ENCODE data around the gene PPP1R18.

DNA sequence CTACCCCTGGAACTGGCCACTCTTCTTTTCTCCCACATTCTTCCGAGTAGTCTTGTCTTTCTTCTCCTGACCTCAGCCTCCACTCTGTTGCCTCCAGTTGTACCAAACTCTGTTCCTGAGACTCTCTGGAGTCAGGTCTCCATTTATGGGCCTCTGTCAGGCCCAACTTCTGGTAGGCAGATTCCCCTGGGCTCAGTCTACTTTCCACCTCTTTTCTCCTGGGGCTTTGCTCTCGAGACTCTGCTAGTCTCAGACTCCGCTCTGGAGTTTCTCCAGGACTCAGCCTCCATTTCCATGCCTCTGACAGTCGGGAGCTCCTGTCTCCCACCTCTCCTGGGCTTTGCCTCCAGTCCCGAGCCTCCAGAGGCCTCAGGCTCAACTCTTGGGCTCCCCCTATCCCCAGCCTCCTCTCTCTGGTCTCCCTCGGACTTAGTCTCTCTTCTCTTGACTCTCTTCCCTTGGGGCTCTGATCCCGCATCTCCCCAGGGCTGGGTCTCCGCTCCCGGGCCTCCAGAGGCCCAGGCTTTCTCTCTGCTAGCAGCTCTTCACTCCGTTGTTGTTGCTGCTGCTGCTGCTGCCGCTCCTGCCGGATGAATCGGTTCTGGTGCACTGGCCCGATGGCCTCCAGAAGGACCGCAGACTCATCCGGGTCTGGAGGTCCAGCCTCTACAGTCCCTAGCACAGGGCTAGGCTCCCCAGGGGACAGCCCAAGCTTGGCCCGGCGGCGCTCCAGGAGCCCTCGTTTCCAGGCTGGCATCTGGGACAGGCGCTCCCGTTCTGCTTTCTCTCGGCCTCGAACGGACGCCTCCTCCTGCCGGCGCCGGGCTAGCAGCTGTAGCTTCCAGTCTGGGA lies 1.1 kb downstream of the PPP1R18 start:
- TF ChIP-seq, protein P1, sequence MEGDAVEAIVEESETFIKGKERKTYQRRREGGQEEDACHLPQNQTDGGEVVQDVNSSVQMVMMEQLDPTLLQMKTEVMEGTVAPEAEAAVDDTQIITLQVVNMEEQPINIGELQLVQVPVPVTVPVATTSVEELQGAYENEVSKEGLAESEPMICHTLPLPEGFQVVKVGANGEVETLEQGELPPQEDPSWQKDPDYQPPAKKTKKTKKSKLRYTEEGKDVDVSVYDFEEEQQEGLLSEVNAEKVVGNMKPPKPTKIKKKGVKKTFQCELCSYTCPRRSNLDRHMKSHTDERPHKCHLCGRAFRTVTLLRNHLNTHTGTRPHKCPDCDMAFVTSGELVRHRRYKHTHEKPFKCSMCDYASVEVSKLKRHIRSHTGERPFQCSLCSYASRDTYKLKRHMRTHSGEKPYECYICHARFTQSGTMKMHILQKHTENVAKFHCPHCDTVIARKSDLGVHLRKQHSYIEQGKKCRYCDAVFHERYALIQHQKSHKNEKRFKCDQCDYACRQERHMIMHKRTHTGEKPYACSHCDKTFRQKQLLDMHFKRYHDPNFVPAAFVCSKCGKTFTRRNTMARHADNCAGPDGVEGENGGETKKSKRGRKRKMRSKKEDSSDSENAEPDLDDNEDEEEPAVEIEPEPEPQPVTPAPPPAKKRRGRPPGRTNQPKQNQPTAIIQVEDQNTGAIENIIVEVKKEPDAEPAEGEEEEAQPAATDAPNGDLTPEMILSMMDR (IDR thresholded peaks at IDR 0.05): no peak
- TF ChIP-seq POLR2A (IDR thresholded peaks at IDR 0.05): no peak
